ENCODE data around the gene EHMT1. TPM values are rescaled to one million over a fixed set of nuclear protein-coding genes. Genes with fewer than 3 reads are reported as not detected.

Gene EHMT1
- total RNA-seq, 4 donors from 2014 or later = 57.6 to 103 (median 76.8) TPM

GRCh38 chr9:137694236-137694959 is 75.6 kb downstream of the EHMT1 start:
- ATAC-seq (ENCODE audit: low FRiP score) = no peak
- DNase-seq (ENCODE audit: low spot score) = no peak
- no peak for TF ChIP-seq CTCF (IDR thresholded peaks at IDR 0.05)

GRCh38 chr9:137694962-137695875 is 76.4 kb downstream of the EHMT1 start:
- no peak for ATAC-seq (ENCODE audit: low FRiP score)
- TF ChIP-seq CTCF (IDR thresholded peaks at IDR 0.05) = no peak
- no peak for DNase-seq (ENCODE audit: low spot score)

GRCh38 chr9:137696136-137696925 is 77.5 kb downstream of the EHMT1 start:
- ATAC-seq (ENCODE audit: low FRiP score) = no peak
- no peak for DNase-seq (ENCODE audit: low spot score)
- no peak for TF ChIP-seq CTCF (IDR thresholded peaks at IDR 0.05)

GRCh38 chr9:137697193-137697592 is 78.4 kb downstream of the EHMT1 start:
- DNase-seq (ENCODE audit: low spot score) (no peak), ATAC-seq (ENCODE audit: low FRiP score) (no peak)
- TF ChIP-seq CTCF (IDR thresholded peaks at IDR 0.05) = no peak

- ATAC-seq (ENCODE audit: low FRiP score) (no peak), DNase-seq (ENCODE audit: low spot score) (no peak)
These were observed 79.0 kb downstream of the EHMT1 start for GRCh38 chr9:137697832-137698231.

More at GRCh38 chr9:137697832-137698231, 79.0 kb downstream of the EHMT1 start:
- no peak for TF ChIP-seq CTCF (IDR thresholded peaks at IDR 0.05)
